ENCODE measurements around the gene TCP11.

TCP11 gene

GRCh38 chr6:35082733-35083403, 58.3 kb downstream of the TCP11 start:
- H3K4me3 ChIP-seq (ENCODE audit: low read depth, low read length) = no peak overlapping the region

- H3K4me3 ChIP-seq (ENCODE audit: low read depth, low read length) = no peak overlapping the region
Observed at GRCh38 chr6:35082046-35082732, 59.0 kb downstream of the TCP11 start.

GRCh38 chr6:35081426-35081851, 59.7 kb downstream of the TCP11 start:
- H3K4me3 ChIP-seq (ENCODE audit: low read depth, low read length) = no peak overlapping the region

- H3K4me3 ChIP-seq (ENCODE audit: low read depth, low read length) = no peak overlapping the region
Observed at GRCh38 chr6:35080821-35081425, 60.2 kb downstream of the TCP11 start.

- no peak overlapping the region for H3K4me3 ChIP-seq (ENCODE audit: low read depth, low read length)
Observed at GRCh38 chr6:35080016-35080680, 61.0 kb downstream of the TCP11 start.

GRCh38 chr6:35079311-35080000, 61.7 kb downstream of the TCP11 start:
- no peak overlapping the region for H3K4me3 ChIP-seq (ENCODE audit: low read depth, low read length)

GRCh38 chr6:35078896-35079295, 62.2 kb downstream of the TCP11 start:
- H3K4me3 ChIP-seq (ENCODE audit: low read depth, low read length) = no peak overlapping the region

- no peak overlapping the region for H3K4me3 ChIP-seq (ENCODE audit: low read depth, low read length)
Observed at GRCh38 chr6:35078226-35078850, 62.8 kb downstream of the TCP11 start.

- no peak overlapping the region for H3K4me3 ChIP-seq (ENCODE audit: low read depth, low read length)
Observed at GRCh38 chr6:35077713-35078105, 63.4 kb downstream of the TCP11 start.

GRCh38 chr6:35076997-35077712, 64.0 kb downstream of the TCP11 start:
- no peak overlapping the region for H3K4me3 ChIP-seq (ENCODE audit: low read depth, low read length)

- no peak overlapping the region for H3K4me3 ChIP-seq (ENCODE audit: low read depth, low read length)
Observed at GRCh38 chr6:35073766-35074471, 67.2 kb downstream of the TCP11 start.

GRCh38 chr6:35073211-35073610, 67.9 kb downstream of the TCP11 start:
- H3K4me3 ChIP-seq (ENCODE audit: low read depth, low read length) = no peak overlapping the region

- no peak overlapping the region for H3K4me3 ChIP-seq (ENCODE audit: low read depth, low read length)
Observed at GRCh38 chr6:35072698-35073055, 68.5 kb downstream of the TCP11 start.

- no peak overlapping the region for H3K4me3 ChIP-seq (ENCODE audit: low read depth, low read length)
Observed at GRCh38 chr6:35072051-35072697, 69.0 kb downstream of the TCP11 start.

GRCh38 chr6:35071347-35071994, 69.7 kb downstream of the TCP11 start:
- no peak overlapping the region for H3K4me3 ChIP-seq (ENCODE audit: low read depth, low read length)

- no peak overlapping the region for H3K4me3 ChIP-seq (ENCODE audit: low read depth, low read length)
Observed at GRCh38 chr6:35070111-35070510, 71.0 kb downstream of the TCP11 start.

GRCh38 chr6:35069262-35069661, 71.9 kb downstream of the TCP11 start:
- H3K4me3 ChIP-seq (ENCODE audit: low read depth, low read length) = no peak overlapping the region

GRCh38 chr6:35068644-35069043, 72.5 kb downstream of the TCP11 start:
- H3K4me3 ChIP-seq (ENCODE audit: low read depth, low read length) = no peak overlapping the region

Measured in iPS-11a (cell line).